Measurements from ENCODE around the gene LYG1.

The LYG1 gene

DNA sequence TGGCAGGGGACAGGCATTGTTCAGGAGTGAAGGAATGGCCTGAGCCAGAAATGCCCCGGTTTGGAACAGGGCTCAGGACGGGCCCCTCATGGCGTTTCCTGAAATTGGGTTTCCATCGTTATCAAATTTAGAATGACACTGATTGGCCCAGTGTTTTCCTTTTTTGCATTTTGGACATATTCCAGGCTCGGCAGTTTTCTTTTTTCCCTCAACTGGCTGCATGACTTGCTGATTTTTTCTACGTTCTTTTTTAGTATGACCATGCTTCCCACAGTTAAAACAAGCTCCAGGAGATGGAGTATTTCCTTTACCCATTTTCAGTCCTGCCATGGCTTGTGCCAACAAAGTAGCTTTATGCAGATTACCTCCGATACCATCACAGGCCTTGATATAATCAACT lies 25.1 kb downstream of the LYG1 start:
- no peak for DNase-seq (ENCODE audit: low read depth)

DNA sequence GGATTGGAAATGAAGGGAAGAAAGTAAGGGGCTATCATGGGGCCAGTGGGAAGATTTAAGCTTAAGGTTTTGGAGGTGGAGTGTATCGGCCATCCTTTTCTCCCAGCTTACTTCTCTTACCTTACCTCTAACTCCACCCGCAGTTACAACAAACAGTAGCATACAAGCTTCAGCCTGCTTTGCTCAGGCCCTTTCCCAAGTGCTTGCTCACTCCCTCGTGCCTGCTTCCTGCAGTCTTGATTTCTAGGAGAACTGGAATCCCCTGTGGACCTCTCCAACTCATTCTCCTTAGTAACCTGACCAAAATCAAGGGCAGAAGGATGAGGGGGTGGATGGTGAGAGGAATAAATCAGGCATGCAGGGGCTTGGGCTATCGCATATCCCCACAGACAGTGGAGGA lies 39.8 kb downstream of the LYG1 start:
- DNase-seq (ENCODE audit: low read depth), result no peak

DNA sequence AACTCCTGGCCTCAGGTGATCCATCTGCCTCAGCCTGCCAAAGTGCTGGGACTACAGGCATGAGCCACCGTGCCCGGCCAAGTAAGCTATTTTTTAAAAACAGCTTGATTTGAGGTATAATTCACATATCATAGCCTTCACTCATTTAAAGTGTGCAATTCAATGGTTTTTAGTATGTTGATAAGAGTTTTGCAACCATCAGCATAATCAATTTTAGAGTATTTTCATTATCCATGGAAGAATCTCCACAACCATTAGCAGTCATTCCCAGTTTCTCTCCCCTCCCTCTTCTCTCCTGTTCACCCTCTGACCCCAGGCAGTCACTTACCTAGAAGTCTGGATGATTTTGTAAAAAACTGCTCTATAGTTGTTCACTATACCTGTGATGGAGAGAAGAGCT lies 40.8 kb downstream of the LYG1 start:
- no peak for DNase-seq (ENCODE audit: low read depth)

DNA sequence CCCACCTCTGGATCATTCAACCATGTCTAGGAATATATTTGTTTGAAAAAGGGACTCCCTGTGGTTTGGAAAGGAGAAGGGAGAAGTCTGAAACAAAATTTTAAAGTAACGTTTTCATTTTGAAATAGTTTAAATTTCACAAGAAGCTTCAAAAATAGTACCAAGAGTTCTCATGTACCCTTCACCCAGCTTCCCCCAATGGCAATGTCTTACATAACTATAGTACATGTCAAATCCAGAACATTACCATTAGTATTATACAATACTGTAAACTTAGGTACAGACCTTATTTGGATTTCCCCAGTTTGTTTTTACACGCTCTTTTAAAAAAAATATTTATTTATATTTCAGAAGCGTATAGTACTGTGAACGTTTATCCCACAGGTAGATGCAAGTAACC lies 41.5 kb downstream of the LYG1 start:
- DNase-seq (ENCODE audit: low read depth), result no peak

DNA sequence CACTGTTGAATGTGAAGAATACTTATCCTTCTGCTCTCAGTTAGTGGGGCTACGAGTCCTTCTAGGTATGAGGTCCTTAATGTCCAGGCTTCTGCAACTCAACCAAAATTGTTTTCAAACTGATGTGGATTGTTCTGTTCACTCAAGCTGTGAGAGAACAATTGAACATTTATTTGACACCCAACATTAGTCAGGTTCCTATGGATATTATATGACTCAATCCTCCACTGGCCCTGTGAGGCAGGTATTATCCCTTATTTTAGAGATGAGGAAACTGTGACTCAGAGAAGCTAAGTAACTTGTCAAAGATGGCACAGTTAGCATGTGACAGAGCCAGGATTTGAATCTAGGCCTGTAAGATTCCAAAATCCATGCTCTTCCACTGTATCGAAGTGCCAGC lies 44.3 kb downstream of the LYG1 start:
- DNase-seq (ENCODE audit: low read depth), result no peak

DNA sequence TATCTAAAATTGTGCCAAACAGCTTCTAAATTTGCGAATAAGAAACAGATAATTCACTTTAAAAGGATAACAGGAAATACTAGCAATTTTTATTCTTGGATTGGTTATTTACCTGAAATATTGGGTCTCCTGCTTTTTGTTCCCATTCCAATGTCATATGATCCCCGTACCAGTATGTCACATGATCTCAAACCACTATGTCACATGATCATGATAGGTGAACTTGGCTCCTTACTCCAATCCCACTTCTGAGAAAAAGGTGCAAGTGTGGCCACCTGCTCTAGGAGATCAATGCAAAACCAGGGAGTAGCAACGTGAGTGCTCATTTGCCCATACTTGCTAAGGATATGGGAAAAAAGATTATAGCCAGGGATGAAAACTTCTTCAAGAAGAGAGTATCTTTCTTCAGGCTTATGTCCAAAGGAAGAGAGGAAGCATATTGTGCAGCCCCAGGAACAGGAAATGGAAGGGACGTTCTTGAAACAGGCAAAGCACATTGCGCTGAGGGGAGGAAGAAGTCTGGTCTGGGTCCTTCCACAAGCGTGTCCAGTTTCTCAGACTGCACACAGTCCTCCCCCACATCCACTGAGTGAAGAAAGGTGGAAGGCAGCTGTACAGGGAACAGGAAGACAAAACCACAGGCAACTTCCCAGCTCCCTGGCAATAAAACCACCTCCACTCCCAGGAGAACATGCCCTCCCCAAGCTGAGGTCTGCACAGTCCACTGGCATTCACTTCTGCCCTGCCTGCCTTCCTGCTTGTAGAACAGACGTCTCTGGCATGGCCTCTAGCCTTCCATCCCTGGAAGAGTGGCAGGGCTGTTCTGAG lies 45.3 kb downstream of the LYG1 start, which contains the start of gene LYG2:
Gene LYG2, minus strand, starts transcription at position 176 of the 828 bp plus-strand sequence. CDS start 1,406 bp downstream, outside the sequence.
- DNase-seq (ENCODE audit: low read depth), result no peak

DNA sequence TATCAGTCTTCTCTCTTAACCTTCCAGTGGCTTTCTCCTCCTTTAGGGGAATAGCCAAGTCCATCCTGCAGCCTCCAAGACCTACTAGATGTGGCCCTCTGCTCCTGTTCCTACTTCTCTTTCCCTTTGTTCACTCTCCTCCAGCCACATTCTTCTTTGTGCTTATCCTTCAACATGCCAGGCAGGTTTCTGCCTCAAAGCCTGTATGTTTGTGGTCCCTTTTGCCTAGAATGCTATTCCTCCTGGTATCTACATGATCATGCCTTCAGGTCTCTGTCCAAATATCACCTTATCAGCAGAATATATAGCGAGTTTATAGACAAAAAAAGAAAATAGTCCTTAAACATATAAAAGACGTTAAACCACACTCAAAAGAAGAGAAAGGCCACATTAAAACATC lies 51.0 kb downstream of the LYG1 start:
- DNase-seq (ENCODE audit: low read depth), result no peak

DNA sequence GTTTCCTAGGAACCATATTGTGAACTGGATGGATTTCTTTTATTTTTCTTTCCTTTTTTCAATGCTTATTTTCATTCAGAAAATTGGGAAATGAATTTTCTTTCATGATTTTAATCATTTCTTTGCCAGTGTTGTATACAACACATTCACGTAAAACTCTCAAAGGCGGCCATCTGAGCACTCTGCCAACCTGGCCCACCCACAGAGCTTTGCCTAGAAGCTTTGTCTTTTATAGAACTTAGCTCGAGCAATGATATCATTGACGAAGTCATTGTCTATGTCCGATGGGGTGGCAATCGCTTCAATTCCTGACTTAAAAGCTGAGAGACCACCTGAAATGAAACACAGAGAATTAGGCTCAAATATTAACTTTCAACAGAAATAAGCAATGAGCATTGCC lies 58.8 kb downstream of the LYG1 start:
- no peak for DNase-seq (ENCODE audit: low read depth)

DNA sequence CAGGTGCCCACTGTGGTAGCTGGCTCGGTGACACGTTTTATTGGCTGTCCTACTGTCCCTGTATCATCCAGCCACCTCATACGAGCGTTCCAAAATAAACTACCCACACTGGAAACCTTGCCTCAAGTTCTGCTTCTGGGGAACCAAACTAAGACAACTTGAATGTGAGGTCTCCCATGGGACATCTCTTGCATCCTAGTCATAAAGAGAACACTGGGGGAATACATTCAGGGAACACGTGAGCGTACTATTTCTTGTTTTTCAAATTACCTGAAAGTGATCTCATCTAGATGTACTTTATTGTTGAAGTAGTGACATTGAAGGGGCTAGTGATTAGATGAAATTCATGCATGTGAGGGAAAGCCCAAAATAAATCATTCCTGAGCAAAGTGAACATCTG lies 60.6 kb downstream of the LYG1 start:
- no peak for DNase-seq (ENCODE audit: low read depth)

DNA sequence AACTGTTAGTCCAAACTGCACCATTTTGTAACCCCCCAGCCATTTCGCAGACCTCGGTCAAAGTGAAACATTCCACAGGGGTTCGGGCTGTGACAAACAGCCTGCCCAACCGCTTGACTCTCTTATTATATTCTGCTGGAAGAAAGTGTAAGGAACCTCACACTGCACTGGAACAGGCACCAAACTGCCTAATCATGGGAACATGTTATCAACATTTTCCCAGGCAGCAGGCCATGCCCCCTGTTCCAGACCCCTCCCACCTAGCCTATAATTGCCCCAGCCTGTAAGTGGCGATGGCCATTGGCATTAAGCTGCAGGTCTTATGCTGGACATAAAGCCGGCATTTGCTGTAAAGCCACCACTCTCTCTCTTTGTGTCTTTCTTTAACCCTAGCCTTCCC lies 62.4 kb downstream of the LYG1 start:
- DNase-seq (ENCODE audit: low read depth), result no peak

Measured in iris pigment epithelial cell (primary cell).